Cardiac muscle cell (in vitro differentiated cells and primary cell): ENCODE measurements around the gene NADK2. TPM values are rescaled to one million over a fixed set of nuclear protein-coding genes. Genes with fewer than 3 reads are reported as not detected.
"Not testable (repeated sequence)": the region's sequence is repeated elsewhere in the genome, so short reads cannot be mapped to it uniquely, and the experiment has no call there.

ENCODE experiments used
- DNase-seq, 2 donors: peaks; one replicate each; pipeline versions ENCODE4 v3.0.0 to v3.0.0-alpha.2; 2010 to 2017; ENCODE audit warnings: low read depth in 1 of 2, low spot score in 1 of 2
- H3K27ac ChIP-seq: fragments of 200-600 bp; sonication (generic); 2 replicates; pipeline ENCODE4 v1.5.1; 2016
- H3K27me3 ChIP-seq: fragments of 200-600 bp; sonication (generic); 2 replicates; pipeline ENCODE4 v1.6.0; 2016; ENCODE audit warnings: control low read depth
- H3K36me3 ChIP-seq: fragments of 200-600 bp; sonication (generic); 2 replicates; pipeline ENCODE4 v1.5.1; 2016; ENCODE audit warnings: control low read depth
- H3K4me1 ChIP-seq: fragments of 200-600 bp; sonication (generic); 2 replicates; pipeline ENCODE4 v1.8.1; 2017; ENCODE audit warnings: low read depth, mild to moderate bottlenecking, mixed run types
- H3K4me3 ChIP-seq: fragments of 200-600 bp; sonication (generic); 2 replicates; pipeline ENCODE4 v1.5.1; 2016; ENCODE audit warnings: mild to moderate bottlenecking
- H3K9me3 ChIP-seq: fragments of 200-600 bp; sonication (generic); 2 replicates; pipeline ENCODE4 v1.5.1; 2017; ENCODE audit warnings: low read depth, mild to moderate bottlenecking, control low read depth
- polyA plus RNA-seq: library from polyadenylated mRNA; unstranded; fragments of >200 nt; fragmentation: Nextera tagmentation; extraction: Ambion mirVana; gene quantifications from 2 replicates; pipeline ENCODE4 v1.2.1, GENCODE V29; 2016
- total RNA-seq: library from RNA; depleted of rRNA; stranded (reverse); fragments of >200 nt; gene quantifications from 2 replicates; pipeline ENCODE4 v1.2.3, GENCODE V29; 2016
- TF ChIP-seq, protein P1 (sequence below): IDR thresholded peaks from 2 replicates; pipeline ENCODE4 v1.5.1; 2012; ENCODE audit warnings: low read depth, mild to moderate bottlenecking, low read length

The NADK2 gene
- total and polyA plus RNA-seq, 2 experiments from 2014 or later: 37.8 to 41.3 TPM

DNA sequence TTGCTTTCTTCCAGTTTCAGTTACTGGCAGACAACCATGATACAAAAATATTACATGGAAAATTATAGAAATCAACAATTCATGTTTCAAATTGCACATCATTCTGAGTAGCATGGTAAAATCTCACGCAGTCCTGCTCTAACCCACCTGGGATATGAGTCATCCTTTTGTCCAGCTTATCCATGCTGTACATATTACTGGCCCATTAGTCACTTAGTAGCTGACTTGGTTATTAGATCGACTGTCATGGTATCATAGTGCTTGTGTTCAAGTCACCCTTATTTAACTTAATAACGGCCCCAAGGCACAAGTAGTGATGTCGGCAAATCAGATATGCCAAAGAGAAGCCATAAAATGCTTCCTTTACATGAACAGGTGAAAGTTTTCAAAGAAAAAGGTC lies 41.2 kb downstream of the NADK2 start:
- H3K27me3 ChIP-seq: no peaks in the 10 kb centered on the region
- no peak overlapping the region for H3K27ac ChIP-seq
- TF ChIP-seq, protein P1, sequence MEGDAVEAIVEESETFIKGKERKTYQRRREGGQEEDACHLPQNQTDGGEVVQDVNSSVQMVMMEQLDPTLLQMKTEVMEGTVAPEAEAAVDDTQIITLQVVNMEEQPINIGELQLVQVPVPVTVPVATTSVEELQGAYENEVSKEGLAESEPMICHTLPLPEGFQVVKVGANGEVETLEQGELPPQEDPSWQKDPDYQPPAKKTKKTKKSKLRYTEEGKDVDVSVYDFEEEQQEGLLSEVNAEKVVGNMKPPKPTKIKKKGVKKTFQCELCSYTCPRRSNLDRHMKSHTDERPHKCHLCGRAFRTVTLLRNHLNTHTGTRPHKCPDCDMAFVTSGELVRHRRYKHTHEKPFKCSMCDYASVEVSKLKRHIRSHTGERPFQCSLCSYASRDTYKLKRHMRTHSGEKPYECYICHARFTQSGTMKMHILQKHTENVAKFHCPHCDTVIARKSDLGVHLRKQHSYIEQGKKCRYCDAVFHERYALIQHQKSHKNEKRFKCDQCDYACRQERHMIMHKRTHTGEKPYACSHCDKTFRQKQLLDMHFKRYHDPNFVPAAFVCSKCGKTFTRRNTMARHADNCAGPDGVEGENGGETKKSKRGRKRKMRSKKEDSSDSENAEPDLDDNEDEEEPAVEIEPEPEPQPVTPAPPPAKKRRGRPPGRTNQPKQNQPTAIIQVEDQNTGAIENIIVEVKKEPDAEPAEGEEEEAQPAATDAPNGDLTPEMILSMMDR: no peak
- no peak overlapping the region for H3K4me3 ChIP-seq
- peaks cover 11% of the 10 kb centered on the region for H3K4me1 ChIP-seq
- H3K36me3 ChIP-seq: peaks cover 39% of the 10 kb centered on the region
- no peaks in the 10 kb centered on the region for H3K9me3 ChIP-seq
- DNase-seq: peak in 1 of 2 donors; percentile 52

DNA sequence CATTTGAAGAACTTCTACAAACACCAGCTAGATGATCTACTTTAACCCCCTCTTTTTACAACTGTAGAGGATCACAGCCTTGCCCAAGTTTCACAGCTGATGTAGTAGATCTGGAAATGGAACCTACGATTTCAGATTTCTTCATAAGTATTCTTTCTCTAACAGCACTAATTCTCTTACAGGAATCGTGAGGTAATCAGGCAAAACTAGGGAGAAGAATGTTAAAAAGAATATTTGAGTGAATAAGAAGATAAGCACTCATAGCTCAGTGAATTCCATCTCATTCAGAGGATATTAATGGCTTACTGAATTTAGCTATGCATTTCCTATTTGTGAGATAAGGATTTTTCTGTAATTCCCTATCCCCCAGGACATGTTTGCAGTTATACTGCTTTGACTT lies 42.1 kb downstream of the NADK2 start:
- H3K27ac ChIP-seq: no peak overlapping the region
- TF ChIP-seq, protein P1: no peak
- peaks cover 48% of the 10 kb centered on the region for H3K36me3 ChIP-seq
- no peaks in the 10 kb centered on the region for H3K9me3 ChIP-seq
- peak in 1 of 2 donors; percentile 82 for DNase-seq
- H3K4me1 ChIP-seq: peaks cover 11% of the 10 kb centered on the region
- no peaks in the 10 kb centered on the region for H3K27me3 ChIP-seq
- no peak overlapping the region for H3K4me3 ChIP-seq

DNA sequence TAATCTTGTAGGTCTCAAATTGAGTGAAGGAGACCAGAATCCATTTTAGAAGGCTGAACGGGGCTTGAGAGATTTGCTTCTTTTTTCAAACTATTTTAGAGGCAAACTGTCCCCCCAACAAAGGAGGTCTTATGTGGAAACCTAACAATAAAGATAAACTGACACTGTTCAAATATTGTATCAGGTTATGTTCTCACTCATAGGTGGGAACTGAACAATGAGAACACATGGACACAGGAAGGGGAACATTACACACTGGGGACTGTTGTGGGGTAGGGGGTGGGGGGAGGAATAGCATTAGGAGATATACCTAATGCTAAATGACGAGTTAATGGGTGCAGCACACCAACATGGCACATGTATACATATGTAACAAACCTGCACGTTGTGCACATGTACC lies 42.9 kb downstream of the NADK2 start:
- H3K36me3 ChIP-seq: peaks cover 54% of the 10 kb centered on the region
- not testable (repeated sequence) for H3K27me3 ChIP-seq, H3K9me3 ChIP-seq, DNase-seq, H3K4me3 ChIP-seq, H3K27ac ChIP-seq
- peaks cover 11% of the 10 kb centered on the region for H3K4me1 ChIP-seq

DNA sequence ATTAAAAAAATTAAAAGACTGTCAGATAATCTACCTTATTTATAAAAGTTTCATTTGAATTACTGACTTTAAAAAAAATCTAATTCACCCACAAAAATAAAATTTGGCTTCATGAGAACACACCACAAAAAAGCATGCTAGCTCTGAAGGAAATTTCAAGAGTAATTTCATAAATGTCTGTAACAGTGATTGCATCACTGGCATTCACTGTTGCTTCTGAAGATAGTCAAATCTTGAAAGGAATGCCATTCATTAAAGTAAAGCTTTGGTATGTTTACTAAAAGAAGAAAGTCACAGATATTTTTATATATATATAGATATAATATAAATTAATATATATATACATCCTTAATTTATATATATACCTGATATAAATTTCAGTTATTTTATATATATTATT lies 43.4 kb downstream of the NADK2 start:
- Histone ChIP-seq H3K36me3 (peaks cover 57% of the 10 kb centered on the region), H3K4me1 (peaks cover 10% of the 10 kb centered on the region), H3K27ac (no peak overlapping the region), H3K27me3 (no peaks in the 10 kb centered on the region), H3K9me3 (no peaks in the 10 kb centered on the region), H3K4me3 (no peak overlapping the region)
- peak in 1 of 2 donors; percentile 62 for DNase-seq
- TF ChIP-seq, protein P1: no peak

DNA sequence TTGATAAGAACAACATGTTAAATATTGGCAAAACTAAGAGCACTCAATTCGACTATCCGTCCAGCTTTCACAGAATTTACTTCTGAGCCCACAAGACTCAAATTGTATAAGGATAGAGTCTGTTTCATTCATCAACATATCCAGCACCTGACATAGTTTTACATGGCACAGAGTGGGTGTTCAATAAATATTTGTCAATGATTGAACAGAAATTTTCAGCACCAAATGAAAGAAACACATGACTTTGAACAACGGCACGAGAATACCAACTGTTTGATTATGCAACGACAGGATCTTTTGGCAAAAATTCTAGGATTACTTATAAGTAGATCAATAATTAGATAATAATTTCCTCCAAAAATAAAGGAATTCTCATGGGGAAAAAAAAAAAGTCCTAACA lies 48.0 kb downstream of the NADK2 start:
- Histone ChIP-seq H3K4me3 (no peak overlapping the region), H3K9me3 (no peaks in the 10 kb centered on the region), H3K36me3 (peaks cover 53% of the 10 kb centered on the region), H3K27me3 (no peaks in the 10 kb centered on the region), H3K4me1 (no peaks in the 10 kb centered on the region), H3K27ac (no peak overlapping the region)
- DNase-seq: no peak
- TF ChIP-seq, protein P1: no peak

DNA sequence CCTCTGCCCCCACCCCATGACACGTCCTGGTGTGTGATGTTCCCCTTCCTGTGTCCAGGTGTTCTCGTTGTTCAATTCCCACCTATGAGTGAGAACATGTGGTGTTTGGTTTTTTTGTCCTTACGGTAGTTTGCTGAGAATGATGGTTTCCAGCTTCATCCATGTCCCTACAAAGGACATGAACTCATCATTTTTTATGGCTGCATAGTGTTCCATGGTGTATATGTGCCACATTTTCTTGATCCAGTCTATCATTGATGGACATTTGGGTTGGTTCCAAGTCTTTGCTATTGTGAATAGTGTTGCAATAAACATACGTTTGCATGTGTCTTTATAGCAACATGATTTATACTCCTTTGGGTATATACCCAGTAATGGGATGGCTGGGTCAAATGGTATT lies 57.3 kb downstream of the NADK2 start:
- H3K9me3 ChIP-seq, DNase-seq, H3K4me3 ChIP-seq, H3K27me3 ChIP-seq, H3K27ac ChIP-seq, H3K4me1 ChIP-seq: not testable (repeated sequence)
- H3K36me3 ChIP-seq: peaks cover 31% of the 10 kb centered on the region

DNA sequence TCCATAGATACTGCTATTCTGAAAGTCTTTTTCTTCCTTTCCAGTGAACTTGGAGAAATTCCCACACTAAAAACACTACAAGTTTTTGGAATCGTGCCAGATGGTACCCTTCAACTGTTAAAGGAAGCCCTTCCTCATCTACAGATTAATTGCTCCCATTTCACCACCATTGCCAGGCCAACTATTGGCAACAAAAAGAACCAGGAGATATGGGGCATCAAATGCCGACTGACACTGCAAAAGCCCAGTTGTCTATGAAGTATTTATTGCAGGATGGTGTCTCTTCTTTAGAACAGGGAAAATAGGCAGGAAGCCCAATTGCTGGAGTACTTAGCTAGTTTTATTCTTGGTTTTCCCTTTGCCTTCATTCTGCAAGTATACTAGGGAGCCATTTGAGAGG lies 60.0 kb downstream of the NADK2 start:
- peaks cover 48% of the 10 kb centered on the region for H3K36me3 ChIP-seq
- no peaks in the 10 kb centered on the region for H3K27me3 ChIP-seq
- no peaks in the 10 kb centered on the region for H3K9me3 ChIP-seq
- DNase-seq: no peak
- H3K27ac ChIP-seq: no peak overlapping the region
- H3K4me1 ChIP-seq: no peaks in the 10 kb centered on the region
- TF ChIP-seq, protein P1: no peak
- no peak overlapping the region for H3K4me3 ChIP-seq
